ENCODE results near the gene SNAPC4. TPM values are rescaled to one million over a fixed set of nuclear protein-coding genes. Genes with fewer than 3 reads are reported as not detected.

Gene SNAPC4
- total and polyA plus RNA-seq, 2 of the 8 experiments (the other 6 are each of a cell fraction or from before 2014, with no cell fraction given), result 6.9 to 18.1 TPM

GRCh38 chr9:136353757-136354488 is 46.0 kb downstream of the SNAPC4 start:
- FAIRE-seq (no peak), DNase-seq (ENCODE audit: low read depth in 1 of 2, low spot score in 2 of 2) (no peak)
- no peak overlapping the region for H2BK12ac ChIP-seq (ENCODE audit: low read depth, low read length)
- no peak overlapping the region for H3K4me3 ChIP-seq (ENCODE audit: extremely low read depth in 1 of 4, insufficient read depth in 2 of 4, low read depth in 3 of 4, low read length in 4 of 4)
- H3K23me2 ChIP-seq (ENCODE audit: low read depth, low read length), result no peaks in the 10 kb centered on the region
- no peaks in the 10 kb centered on the region for H3K79me2 ChIP-seq (ENCODE audit: control insufficient read depth in 1 of 2, insufficient read depth in 2 of 2, low read length in 2 of 2)
- no peak overlapping the region for H2AFZ ChIP-seq (ENCODE audit: low read length)
- no peak overlapping the region for H2BK20ac ChIP-seq (ENCODE audit: low read length)
- H3K27ac ChIP-seq (ENCODE audit: low read depth, low read length), result no peak overlapping the region
- no peaks in the 10 kb centered on the region for H3K9me3 ChIP-seq (ENCODE audit: insufficient read depth in 2 of 2, low read depth in 1 of 2, low read length in 1 of 2)
- no peak overlapping the region for H2AK5ac ChIP-seq (ENCODE audit: low read depth, low read length)
- H3K4ac ChIP-seq (replicated peaks; ENCODE audit: insufficient read length, low read depth, low read length), result no peak overlapping the region
- no peak overlapping the region for H3K56ac ChIP-seq (replicated peaks; ENCODE audit: insufficient read length, low read depth, low read length)
- H3K4me1 ChIP-seq (replicated peaks in 1 of 4; ENCODE audit: control insufficient read depth in 3 of 4, insufficient read depth in 4 of 4, low read length in 3 of 4), result no peaks in the 10 kb centered on the region
- no peaks in the 10 kb centered on the region for H3K79me1 ChIP-seq (ENCODE audit: low read depth, low read length)
- H3K4me2 ChIP-seq (ENCODE audit: insufficient read depth in 1 of 2, low read depth in 2 of 2, low read length in 2 of 2), result no peak overlapping the region
- no peak overlapping the region for H4K8ac ChIP-seq (ENCODE audit: extremely low read depth, insufficient read depth, low read length)
- H3K14ac ChIP-seq (ENCODE audit: insufficient read length), result no peak overlapping the region
- H3K36me3 ChIP-seq (ENCODE audit: control insufficient read depth in 2 of 4, insufficient read depth in 4 of 4, low read length in 3 of 4), result no peaks in the 10 kb centered on the region; a peak in 1 of 8 replicates
- no peaks in the 10 kb centered on the region for H4K20me1 ChIP-seq (replicated peaks in 1 of 2; ENCODE audit: control insufficient read depth in 1 of 2, insufficient read depth in 2 of 2, low read length in 2 of 2)
- no peak overlapping the region for H4K5ac ChIP-seq (ENCODE audit: insufficient read length, low read depth, low read length)
- H2BK15ac ChIP-seq (ENCODE audit: low read length), result no peak overlapping the region
- POLR2A ChIA-PET (ENCODE audit: partially characterized antibody), result interaction anchor here (0.5 to 15.8 kb wide), 12 partner anchors 9 to 344 kb away, joined by 3 to 137 read pairs (median 4); partner anchors contain the start of genes DNLZ and GPSM1
- no peak overlapping the region for H3K23ac ChIP-seq (ENCODE audit: insufficient read length)
- TF ChIP-seq EGR1 (IDR thresholded peaks at IDR 0.05; ENCODE audit: borderline replicate concordance, low read depth, low read length) (no peak), SIX5 (IDR thresholded peaks at IDR 0.05; ENCODE audit: low read depth, low read length) (no peak), CHD1 (IDR thresholded peaks at IDR 0.05; ENCODE audit: low read depth, low read length) (no peak), BCL11A (IDR thresholded peaks at IDR 0.05; ENCODE audit: low read depth in 2 of 2, low read length in 2 of 2) (no peak), EP300 (IDR thresholded peaks at IDR 0.05; ENCODE audit: borderline replicate concordance in 1 of 2, low read depth in 2 of 2, low read length in 2 of 2) (no peak), SP1 (IDR thresholded peaks at IDR 0.05; ENCODE audit: low read depth, low read length) (no peak), SUZ12 (IDR thresholded peaks at IDR 0.05; ENCODE audit: low read length) (no peak), CEBPB (IDR thresholded peaks at IDR 0.05; ENCODE audit: low read depth, low read length) (no peak), TCF12 (IDR thresholded peaks at IDR 0.05; ENCODE audit: low read depth, low read length) (no peak), SAP30 (IDR thresholded peaks at IDR 0.05; ENCODE audit: insufficient read depth, insufficient replicate concordance, low read length) (no peak), NANOG (IDR thresholded peaks at IDR 0.05; ENCODE audit: insufficient read depth, low read depth, low read length, poor library complexity, severe bottlenecking) (no peak), CREB1 (IDR thresholded peaks at IDR 0.05) (no peak), CBX8 (IDR thresholded peaks at IDR 0.05; ENCODE audit: borderline replicate concordance, low read depth, low read length) (no peak)
- no peak overlapping the region for H2BK120ac ChIP-seq (replicated peaks; ENCODE audit: low read depth, low read length)
- no peak overlapping the region; the same call in 1 of the 2 replicates for H2BK5ac ChIP-seq (ENCODE audit: low read depth, low read length)
- H4K91ac ChIP-seq (replicated peaks; ENCODE audit: insufficient read length, low read length), result no peak overlapping the region
- no peak overlapping the region for H3K18ac ChIP-seq (ENCODE audit: extremely low read depth, low read length)
- CTCF ChIA-PET (ENCODE audit: partially characterized antibody), result interaction anchor here (0.6 to 2.0 kb wide), 10 partner anchors 9 to 71 kb away, joined by 3 to 22 read pairs (median 4); partner anchors contain the start of gene DNLZ
- H3K27me3 ChIP-seq (replicated peaks in 1 of 4; ENCODE audit: control insufficient read depth in 3 of 4, extremely low read depth in 1 of 4, insufficient read depth in 3 of 4, low read length in 3 of 4), result no peaks in the 10 kb centered on the region; a peak in 2 of 7 replicates
- 87% methylated on average over 13 of the region's 13 CpGs; no CpG with 5 or more reads in 1 of the 2 experiments for WGBS, 2 experiments (ENCODE audit: extremely low coverage in 1 of 2, insufficient coverage in 1 of 2, insufficient read length in 1 of 2, insufficient replicate concordance in 2 of 2, low coverage in 1 of 2, low lambda C conversion rate in 2 of 2, missing lambda C conversion rate in 1 of 2)
- no peak overlapping the region for H3K9ac ChIP-seq (replicated peaks in 1 of 4; ENCODE audit: extremely low read depth in 1 of 4, low read depth in 3 of 4, low read length in 3 of 4)
